H9 (cell line): ENCODE data around the gene NTRK2. TPM values are rescaled to one million over a fixed set of nuclear protein-coding genes. Genes with fewer than 3 reads are reported as not detected.

Experiments used
- DNase-seq: peaks from one replicate; pipeline ENCODE4 v3.0.0-alpha.2; 2017
- H2AFZ ChIP-seq: one replicate; pipeline ENCODE4 v1.6.1; 2013; ENCODE audit warnings: mild to moderate bottlenecking, low read length, control low read depth, moderate library complexity
- H2AK5ac ChIP-seq: 2 replicates; pipeline ENCODE4 v1.6.1; 2013; ENCODE audit warnings: low read length, control low read depth, mixed read lengths; ENCODE audit not compliant: insufficient read length
- H2BK120ac ChIP-seq: one replicate; pipeline ENCODE4 v1.6.1; 2013; ENCODE audit warnings: low read depth, mild to moderate bottlenecking, low read length, control low read depth, inconsistent platforms; ENCODE audit not compliant: poor library complexity, severe bottlenecking
- H2BK12ac ChIP-seq: 2 replicates; pipeline ENCODE4 v1.6.1; 2013; ENCODE audit warnings: low read length, control low read depth, mixed read lengths, low read depth; ENCODE audit not compliant: insufficient read length
- H2BK15ac ChIP-seq: 2 replicates; pipeline ENCODE4 v1.6.1; 2013; ENCODE audit warnings: low read depth, low read length, control low read depth
- H2BK20ac ChIP-seq: one replicate; pipeline ENCODE4 v1.6.1; 2013; ENCODE audit warnings: low read depth, mild to moderate bottlenecking, low read length, control low read depth, inconsistent platforms; ENCODE audit not compliant: poor library complexity, severe bottlenecking
- H2BK5ac ChIP-seq: 2 replicates; pipeline ENCODE4 v1.6.1; 2013; ENCODE audit warnings: low read length, control low read depth, mixed read lengths; ENCODE audit not compliant: insufficient read length
- H3K14ac ChIP-seq: 2 replicates; pipeline ENCODE4 v1.6.1; 2013; ENCODE audit warnings: low read length, control low read depth; ENCODE audit not compliant: insufficient read depth
- H3K18ac ChIP-seq: 2 replicates; pipeline ENCODE4 v1.6.1; 2013; ENCODE audit warnings: low read depth, mild to moderate bottlenecking, mixed read lengths, low read length, control low read depth; ENCODE audit not compliant: insufficient read length
- H3K23ac ChIP-seq: 2 replicates; pipeline ENCODE4 v1.6.1; 2013; ENCODE audit warnings: low read length, control low read depth, mixed read lengths, low read depth; ENCODE audit not compliant: insufficient read length
- H3K23me2 ChIP-seq: 2 replicates; pipeline ENCODE4 v1.6.1; 2013; ENCODE audit warnings: low read depth, mild to moderate bottlenecking, mixed read lengths, low read length, control low read depth; ENCODE audit not compliant: insufficient read length, poor library complexity, severe bottlenecking
- H3K27ac ChIP-seq: 2 replicates; pipeline ENCODE4 v1.5.1; 2013; ENCODE audit warnings: low read length, control low read depth, mixed read lengths, low read depth; ENCODE audit not compliant: insufficient read length
- H3K27me3 ChIP-seq: 2 replicates; pipeline ENCODE4 v1.6.1; 2013; ENCODE audit warnings: low read length, control low read depth, inconsistent platforms; ENCODE audit not compliant: insufficient read depth
- H3K4ac ChIP-seq: 2 replicates; pipeline ENCODE4 v1.6.1; 2013; ENCODE audit warnings: low read depth, mild to moderate bottlenecking, control low read depth, inconsistent platforms, low read length, moderate library complexity
- H3K4me1 ChIP-seq: 2 replicates; pipeline ENCODE4 v1.6.1; 2013; ENCODE audit warnings: low read length, control low read depth, inconsistent platforms; ENCODE audit not compliant: insufficient read depth
- H3K4me2 ChIP-seq: 2 replicates; pipeline ENCODE4 v1.6.1; 2013; ENCODE audit warnings: low read length, control low read depth, mixed read lengths; ENCODE audit not compliant: insufficient read length, insufficient read depth
- H3K56ac ChIP-seq: 2 replicates; pipeline ENCODE4 v1.6.1; 2013; ENCODE audit warnings: low read depth, mild to moderate bottlenecking, mixed read lengths, low read length, control low read depth; ENCODE audit not compliant: insufficient read length
- H3K79me1 ChIP-seq: 2 replicates; pipeline ENCODE4 v1.6.1; 2013; ENCODE audit warnings: low read depth, mild to moderate bottlenecking, moderate library complexity, low read length, control low read depth, inconsistent platforms; ENCODE audit not compliant: insufficient read depth, poor library complexity, severe bottlenecking
- H3K79me2 ChIP-seq: 2 replicates; pipeline ENCODE4 v1.6.1; 2013; ENCODE audit warnings: low read length, control low read depth, inconsistent platforms; ENCODE audit not compliant: insufficient read depth
- H3K9ac ChIP-seq: 2 replicates; pipeline ENCODE4 v1.6.1; 2013; ENCODE audit warnings: low read length, control low read depth, mixed read lengths; ENCODE audit not compliant: insufficient read length; ENCODE audit errors: extremely low read depth
- H3K9me3 ChIP-seq: one replicate; pipeline ENCODE4 v1.6.1; 2013; ENCODE audit warnings: low read depth, low read length, inconsistent platforms; ENCODE audit not compliant: control insufficient read depth
- H3T11ph ChIP-seq: one replicate; pipeline ENCODE4 v1.6.1; 2013; ENCODE audit warnings: mild to moderate bottlenecking, low read length, control low read depth, inconsistent platforms
- H4K20me1 ChIP-seq: one replicate; pipeline ENCODE4 v1.6.1; 2013; ENCODE audit not compliant: control insufficient read depth, insufficient read length, insufficient read depth
- H4K5ac ChIP-seq: 2 replicates; pipeline ENCODE4 v1.6.1; 2013; ENCODE audit warnings: low read depth, mild to moderate bottlenecking, mixed read lengths, low read length, control low read depth; ENCODE audit not compliant: insufficient read length
- H4K8ac ChIP-seq: replicated peaks from 2 replicates; pipeline ENCODE4 v1.6.1; 2013; ENCODE audit warnings: low read length, control low read depth, mixed read lengths, low read depth; ENCODE audit not compliant: insufficient read length
- H4K91ac ChIP-seq: 2 replicates; pipeline ENCODE4 v1.6.1; 2013; ENCODE audit warnings: low read depth, mild to moderate bottlenecking, moderate library complexity, mixed read lengths, low read length, control low read depth; ENCODE audit not compliant: insufficient read length
- H3K27ac Mint-ChIP-seq, 3 experiments: 2 replicates in 2 of 3; 3 replicates in 1 of 3; pipeline ENCODE4 v1.8.0; 2020 to 2021; ENCODE audit warnings: mixed read lengths in 3 of 3, mild to moderate bottlenecking in 1 of 3, moderate library complexity in 1 of 3
- H3K27me3 Mint-ChIP-seq: 2 replicates; pipeline ENCODE4 v1.8.0; 2021; ENCODE audit warnings: low read depth, mild to moderate bottlenecking, moderate library complexity, mixed read lengths
- H3K36me3 Mint-ChIP-seq, 3 experiments: 2 replicates in 2 of 3; 3 replicates in 1 of 3; pipeline ENCODE4 v1.8.0; 2020 to 2021; ENCODE audit warnings: low read depth in 3 of 3, mixed read lengths in 3 of 3; ENCODE audit not compliant: insufficient read depth in 1 of 3
- H3K4me1 Mint-ChIP-seq, 2 experiments: 2 replicates each; pipeline ENCODE4 v1.8.0; 2020; ENCODE audit warnings: mixed read lengths in 2 of 2
- H3K4me3 Mint-ChIP-seq, 2 experiments: 2 replicates in 1 of 2; 3 replicates in 1 of 2; pipeline ENCODE4 v1.8.0; 2020 to 2021; ENCODE audit warnings: mild to moderate bottlenecking in 2 of 2, mixed read lengths in 2 of 2, moderate library complexity in 1 of 2
- H3K9me3 Mint-ChIP-seq, 2 experiments: 2 replicates in 1 of 2; 3 replicates in 1 of 2; pipeline ENCODE4 v1.8.0; 2020; ENCODE audit warnings: mild to moderate bottlenecking in 2 of 2, mixed read lengths in 2 of 2, moderate library complexity in 1 of 2
- WGBS: extraction: QIAGEN DNeasy Blood & Tissue Kit; methylation state at CpG from one replicate; pipeline ENCODE4 v1.1.7; 2013; ENCODE audit warnings: missing lambda C conversion rate, low lambda C conversion rate, mixed read lengths; ENCODE audit not compliant: insufficient read length; ENCODE audit errors: extremely low coverage; 5-methylcytosine and 5-hydroxymethylcytosine counted together
- total RNA-seq: library from RNA; stranded (reverse); gene quantifications from 2 replicates; pipeline ENCODE4 v1.2.1, GENCODE V29; 2021
- TF ChIP-seq, protein P1 (sequence below): fragments of 200-600 bp; sonication (generic); conservative IDR thresholded peaks from 3 replicates; pipeline ENCODE4 v1.8.0; 2021; ENCODE audit warnings: antibody characterized with exemption, mild to moderate bottlenecking

The NTRK2 gene
- total RNA-seq, 1 experiment from 2014 or later: 0.02 TPM

DNA sequence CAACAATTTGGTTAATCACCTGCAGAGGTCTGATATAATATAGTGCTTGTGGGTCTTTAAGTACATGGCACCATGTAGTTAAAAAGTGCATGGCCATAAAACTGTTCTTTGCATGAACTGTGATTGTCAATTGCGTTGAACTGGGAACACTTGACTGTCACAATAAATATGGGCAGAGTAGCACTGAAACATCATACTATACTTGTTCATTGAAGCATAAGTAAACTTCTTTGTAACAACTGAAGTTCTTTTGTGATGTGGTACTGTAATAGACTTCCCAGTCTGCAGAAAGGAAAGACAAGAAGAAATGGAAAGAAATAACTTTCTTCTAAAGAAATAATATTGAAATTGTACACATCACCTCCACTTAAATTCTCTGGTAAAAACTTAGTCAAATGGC is 9.8 kb upstream of the NTRK2 start:
- no peak overlapping the region for H2AK5ac ChIP-seq
- H3K9ac ChIP-seq: no peak overlapping the region
- H3K18ac ChIP-seq: no peak overlapping the region
- Mint-ChIP-seq H3K27me3 (peaks cover 10% of the 10 kb centered on the region), H3K4me3 (no peak overlapping the region), H3K9me3 (peaks cover 5 to 6% of the 10 kb centered on the region in 2 experiments; a peak in 2 of 5 replicates), H3K4me1 (no peaks in the 10 kb centered on the region), H3K36me3 (no peaks in the 10 kb centered on the region), H3K27ac (no peak overlapping the region)
- no peaks in the 10 kb centered on the region for H3K4me1 ChIP-seq
- no peak overlapping the region for H3K56ac ChIP-seq
- no peak overlapping the region for H2BK5ac ChIP-seq
- TF ChIP-seq, protein P1, sequence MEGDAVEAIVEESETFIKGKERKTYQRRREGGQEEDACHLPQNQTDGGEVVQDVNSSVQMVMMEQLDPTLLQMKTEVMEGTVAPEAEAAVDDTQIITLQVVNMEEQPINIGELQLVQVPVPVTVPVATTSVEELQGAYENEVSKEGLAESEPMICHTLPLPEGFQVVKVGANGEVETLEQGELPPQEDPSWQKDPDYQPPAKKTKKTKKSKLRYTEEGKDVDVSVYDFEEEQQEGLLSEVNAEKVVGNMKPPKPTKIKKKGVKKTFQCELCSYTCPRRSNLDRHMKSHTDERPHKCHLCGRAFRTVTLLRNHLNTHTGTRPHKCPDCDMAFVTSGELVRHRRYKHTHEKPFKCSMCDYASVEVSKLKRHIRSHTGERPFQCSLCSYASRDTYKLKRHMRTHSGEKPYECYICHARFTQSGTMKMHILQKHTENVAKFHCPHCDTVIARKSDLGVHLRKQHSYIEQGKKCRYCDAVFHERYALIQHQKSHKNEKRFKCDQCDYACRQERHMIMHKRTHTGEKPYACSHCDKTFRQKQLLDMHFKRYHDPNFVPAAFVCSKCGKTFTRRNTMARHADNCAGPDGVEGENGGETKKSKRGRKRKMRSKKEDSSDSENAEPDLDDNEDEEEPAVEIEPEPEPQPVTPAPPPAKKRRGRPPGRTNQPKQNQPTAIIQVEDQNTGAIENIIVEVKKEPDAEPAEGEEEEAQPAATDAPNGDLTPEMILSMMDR: no peak
- H2BK120ac ChIP-seq: no peak overlapping the region
- H4K20me1 ChIP-seq: no peaks in the 10 kb centered on the region
- H3K79me2 ChIP-seq: no peaks in the 10 kb centered on the region
- no peak for DNase-seq
- no peak overlapping the region for H2AFZ ChIP-seq
- H3K23me2 ChIP-seq: no peaks in the 10 kb centered on the region
- H3K4ac ChIP-seq: no peak overlapping the region
- H3T11ph ChIP-seq: no peak overlapping the region
- H3K23ac ChIP-seq: no peak overlapping the region
- H4K91ac ChIP-seq: no peak overlapping the region
- no peaks in the 10 kb centered on the region for H3K27me3 ChIP-seq
- H2BK20ac ChIP-seq: no peak overlapping the region
- H3K14ac ChIP-seq: no peak overlapping the region
- no CpG with 5 or more reads among the region's 1 CpG for WGBS
- no peaks in the 10 kb centered on the region for H3K9me3 ChIP-seq
- H3K4me2 ChIP-seq: no peak overlapping the region
- no peak overlapping the region for H2BK12ac ChIP-seq
- no peak overlapping the region for H3K27ac ChIP-seq
- no peak overlapping the region for H4K8ac ChIP-seq
- no peak overlapping the region for H4K5ac ChIP-seq
- H3K79me1 ChIP-seq: no peaks in the 10 kb centered on the region
- H2BK15ac ChIP-seq: no peak overlapping the region
